ENCODE measurements around the gene PRPSAP2.

DNA sequence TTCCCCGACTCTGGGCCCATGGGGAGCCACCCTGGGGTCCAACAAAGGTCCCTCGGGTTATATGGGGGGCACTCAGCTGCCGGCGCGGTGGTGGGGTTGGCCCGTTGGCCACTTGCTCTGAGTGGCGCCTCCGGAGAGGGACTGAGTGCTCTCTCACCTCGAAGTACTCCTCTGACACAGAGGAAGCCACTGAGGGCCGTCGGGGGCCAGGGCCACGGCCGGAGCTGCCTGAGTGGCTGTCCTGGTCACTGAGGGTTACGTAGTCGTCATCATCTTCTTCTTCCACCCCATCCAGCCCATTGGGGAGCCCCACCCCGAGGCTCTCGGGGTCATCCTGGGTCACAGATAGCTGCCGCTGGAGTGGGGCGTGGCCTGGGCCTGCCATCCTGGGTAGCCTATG lies 119.7 kb downstream of the PRPSAP2 start:
- TF ChIP-seq EZH2 (IDR thresholded peaks at IDR 0.05; ENCODE audit: insufficient read depth, low read length), result no peak
- TF ChIP-seq, protein P1, sequence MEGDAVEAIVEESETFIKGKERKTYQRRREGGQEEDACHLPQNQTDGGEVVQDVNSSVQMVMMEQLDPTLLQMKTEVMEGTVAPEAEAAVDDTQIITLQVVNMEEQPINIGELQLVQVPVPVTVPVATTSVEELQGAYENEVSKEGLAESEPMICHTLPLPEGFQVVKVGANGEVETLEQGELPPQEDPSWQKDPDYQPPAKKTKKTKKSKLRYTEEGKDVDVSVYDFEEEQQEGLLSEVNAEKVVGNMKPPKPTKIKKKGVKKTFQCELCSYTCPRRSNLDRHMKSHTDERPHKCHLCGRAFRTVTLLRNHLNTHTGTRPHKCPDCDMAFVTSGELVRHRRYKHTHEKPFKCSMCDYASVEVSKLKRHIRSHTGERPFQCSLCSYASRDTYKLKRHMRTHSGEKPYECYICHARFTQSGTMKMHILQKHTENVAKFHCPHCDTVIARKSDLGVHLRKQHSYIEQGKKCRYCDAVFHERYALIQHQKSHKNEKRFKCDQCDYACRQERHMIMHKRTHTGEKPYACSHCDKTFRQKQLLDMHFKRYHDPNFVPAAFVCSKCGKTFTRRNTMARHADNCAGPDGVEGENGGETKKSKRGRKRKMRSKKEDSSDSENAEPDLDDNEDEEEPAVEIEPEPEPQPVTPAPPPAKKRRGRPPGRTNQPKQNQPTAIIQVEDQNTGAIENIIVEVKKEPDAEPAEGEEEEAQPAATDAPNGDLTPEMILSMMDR (IDR thresholded peaks at IDR 0.05; ENCODE audit: insufficient read depth, low read depth, low read length), result no peak
